ENCODE results near the gene MFSD12. TPM values are rescaled to one million over a fixed set of nuclear protein-coding genes. Genes with fewer than 3 reads are reported as not detected.

MFSD12 gene
- total and polyA plus RNA-seq, 4 donors = 9.4 to 43.6 (median 24.6) TPM

DNA sequence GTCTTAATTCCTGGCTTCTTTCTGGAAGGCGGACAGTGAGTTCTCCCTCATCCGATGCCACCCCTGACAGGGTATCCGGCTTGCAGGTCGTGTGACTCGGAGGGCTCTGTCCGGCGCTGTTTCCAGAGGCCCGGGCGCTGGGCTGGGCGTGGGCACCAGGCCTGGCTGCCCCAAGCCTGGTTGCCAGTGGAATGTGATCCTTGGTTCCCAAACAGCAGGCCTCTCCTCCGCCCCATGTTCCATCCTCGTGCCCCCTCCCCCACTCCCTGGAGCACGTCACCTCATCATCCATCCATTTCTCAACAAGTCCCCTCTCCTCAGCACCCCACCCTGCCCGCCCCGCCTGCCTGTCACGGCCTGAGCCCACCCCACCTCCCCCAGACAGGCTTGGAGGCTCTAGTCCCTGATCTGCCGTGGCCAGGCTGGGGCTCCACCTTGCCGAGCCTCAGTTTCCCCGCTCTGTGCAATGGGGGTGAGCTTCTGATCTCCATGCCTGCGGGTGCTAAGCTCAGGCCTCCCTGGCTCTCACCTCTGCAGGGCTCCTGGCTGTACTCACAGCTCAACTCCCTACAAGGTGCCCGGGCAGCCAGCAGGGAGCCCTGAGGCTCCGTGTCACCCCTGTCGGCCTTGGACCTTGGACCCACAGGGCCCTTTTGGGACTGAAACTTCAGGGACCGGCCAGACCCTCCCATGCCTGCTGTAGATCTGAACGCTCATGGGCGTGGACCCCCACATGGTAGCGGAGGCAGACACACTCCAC is 47.0 kb upstream of the MFSD12 start:
- Histone ChIP-seq H3K4me3 (ENCODE audit: low read depth in 1 of 3, low read length in 3 of 3) (peak overlapping the region in 1 of 3 donors; percentile 3), H3K27ac (ENCODE audit: low read depth in 1 of 2, low read length in 2 of 2) (peak overlapping the region; percentile 55 to 63), H3K9me3 (ENCODE audit: control insufficient read depth in 4 of 4, low read length in 3 of 4) (no peaks in the 10 kb centered on the region), H3K36me3 (ENCODE audit: control insufficient read depth in 4 of 4, insufficient read depth in 3 of 4, low read depth in 1 of 4, low read length in 3 of 4) (no peaks in the 10 kb centered on the region), H3K9ac (ENCODE audit: low read depth in 1 of 2, low read length in 2 of 2) (no peak overlapping the region), H3K27me3 (ENCODE audit: control insufficient read depth in 4 of 4, insufficient read depth in 4 of 4, low read length in 3 of 4) (no peaks in the 10 kb centered on the region), H3K4me1 (ENCODE audit: control insufficient read depth in 4 of 4, insufficient read depth in 4 of 4, low read length in 3 of 4) (peaks cover 0 to 8% (median 4%) of the 10 kb centered on the region in 4 donors)
- no peak for DNase-seq (ENCODE audit: low spot score)
- 73% methylated on average over 27 of the region's 27 CpGs for WGBS
- no peak for TF ChIP-seq FOXA2 (IDR thresholded peaks at IDR 0.05)
- TF ChIP-seq, protein P1, sequence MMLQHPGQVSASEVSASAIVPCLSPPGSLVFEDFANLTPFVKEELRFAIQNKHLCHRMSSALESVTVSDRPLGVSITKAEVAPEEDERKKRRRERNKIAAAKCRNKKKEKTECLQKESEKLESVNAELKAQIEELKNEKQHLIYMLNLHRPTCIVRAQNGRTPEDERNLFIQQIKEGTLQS (IDR thresholded peaks at IDR 0.05) = no peak
- TF ChIP-seq, protein P2, sequence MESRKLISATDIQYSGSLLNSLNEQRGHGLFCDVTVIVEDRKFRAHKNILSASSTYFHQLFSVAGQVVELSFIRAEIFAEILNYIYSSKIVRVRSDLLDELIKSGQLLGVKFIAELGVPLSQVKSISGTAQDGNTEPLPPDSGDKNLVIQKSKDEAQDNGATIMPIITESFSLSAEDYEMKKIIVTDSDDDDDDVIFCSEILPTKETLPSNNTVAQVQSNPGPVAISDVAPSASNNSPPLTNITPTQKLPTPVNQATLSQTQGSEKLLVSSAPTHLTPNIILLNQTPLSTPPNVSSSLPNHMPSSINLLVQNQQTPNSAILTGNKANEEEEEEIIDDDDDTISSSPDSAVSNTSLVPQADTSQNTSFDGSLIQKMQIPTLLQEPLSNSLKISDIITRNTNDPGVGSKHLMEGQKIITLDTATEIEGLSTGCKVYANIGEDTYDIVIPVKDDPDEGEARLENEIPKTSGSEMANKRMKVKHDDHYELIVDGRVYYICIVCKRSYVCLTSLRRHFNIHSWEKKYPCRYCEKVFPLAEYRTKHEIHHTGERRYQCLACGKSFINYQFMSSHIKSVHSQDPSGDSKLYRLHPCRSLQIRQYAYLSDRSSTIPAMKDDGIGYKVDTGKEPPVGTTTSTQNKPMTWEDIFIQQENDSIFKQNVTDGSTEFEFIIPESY (IDR thresholded peaks at IDR 0.05) = no peak
- no peak for TF ChIP-seq HNF4G (IDR thresholded peaks at IDR 0.05)
- no peak for TF ChIP-seq JUND (IDR thresholded peaks at IDR 0.05)
- TF ChIP-seq HNF4A (conservative IDR thresholded peaks at IDR 0.05) = no peak
- TF ChIP-seq, protein P3, sequence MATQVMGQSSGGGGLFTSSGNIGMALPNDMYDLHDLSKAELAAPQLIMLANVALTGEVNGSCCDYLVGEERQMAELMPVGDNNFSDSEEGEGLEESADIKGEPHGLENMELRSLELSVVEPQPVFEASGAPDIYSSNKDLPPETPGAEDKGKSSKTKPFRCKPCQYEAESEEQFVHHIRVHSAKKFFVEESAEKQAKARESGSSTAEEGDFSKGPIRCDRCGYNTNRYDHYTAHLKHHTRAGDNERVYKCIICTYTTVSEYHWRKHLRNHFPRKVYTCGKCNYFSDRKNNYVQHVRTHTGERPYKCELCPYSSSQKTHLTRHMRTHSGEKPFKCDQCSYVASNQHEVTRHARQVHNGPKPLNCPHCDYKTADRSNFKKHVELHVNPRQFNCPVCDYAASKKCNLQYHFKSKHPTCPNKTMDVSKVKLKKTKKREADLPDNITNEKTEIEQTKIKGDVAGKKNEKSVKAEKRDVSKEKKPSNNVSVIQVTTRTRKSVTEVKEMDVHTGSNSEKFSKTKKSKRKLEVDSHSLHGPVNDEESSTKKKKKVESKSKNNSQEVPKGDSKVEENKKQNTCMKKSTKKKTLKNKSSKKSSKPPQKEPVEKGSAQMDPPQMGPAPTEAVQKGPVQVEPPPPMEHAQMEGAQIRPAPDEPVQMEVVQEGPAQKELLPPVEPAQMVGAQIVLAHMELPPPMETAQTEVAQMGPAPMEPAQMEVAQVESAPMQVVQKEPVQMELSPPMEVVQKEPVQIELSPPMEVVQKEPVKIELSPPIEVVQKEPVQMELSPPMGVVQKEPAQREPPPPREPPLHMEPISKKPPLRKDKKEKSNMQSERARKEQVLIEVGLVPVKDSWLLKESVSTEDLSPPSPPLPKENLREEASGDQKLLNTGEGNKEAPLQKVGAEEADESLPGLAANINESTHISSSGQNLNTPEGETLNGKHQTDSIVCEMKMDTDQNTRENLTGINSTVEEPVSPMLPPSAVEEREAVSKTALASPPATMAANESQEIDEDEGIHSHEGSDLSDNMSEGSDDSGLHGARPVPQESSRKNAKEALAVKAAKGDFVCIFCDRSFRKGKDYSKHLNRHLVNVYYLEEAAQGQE (IDR thresholded peaks at IDR 0.05) = no peak
- no peak for TF ChIP-seq MAX (IDR thresholded peaks at IDR 0.05)
- TF ChIP-seq RXRA (IDR thresholded peaks at IDR 0.05) = no peak
- no peak for TF ChIP-seq YY1 (IDR thresholded peaks at IDR 0.05)
- no peak for TF ChIP-seq GABPA (IDR thresholded peaks at IDR 0.05 in 1 of 2, conservative IDR thresholded peaks at IDR 0.05 in 1 of 2)
- no peak for TF ChIP-seq EGR1 (IDR thresholded peaks at IDR 0.05; ENCODE audit: low read depth in 2 of 2)
- TF ChIP-seq NR2F2 (IDR thresholded peaks at IDR 0.05) = no peak
- no peak for TF ChIP-seq RAD21 (IDR thresholded peaks at IDR 0.05)
- TF ChIP-seq SP1 (IDR thresholded peaks at IDR 0.05) = no peak
- TF ChIP-seq CTCF (IDR thresholded peaks at IDR 0.05; ENCODE audit: low read depth, low read length, missing input control) = no peak
- TF ChIP-seq TAF1 (conservative IDR thresholded peaks at IDR 0.05) = no peak

Data from liver (tissue), 9 donors.